ENCODE data around the gene CAPN9. TPM values are rescaled to one million over a fixed set of nuclear protein-coding genes. Genes with fewer than 3 reads are reported as not detected.

The CAPN9 gene
- total RNA-seq, 4 donors from 2014 or later, result not detected

GRCh38 chr1:230701434-230701833 lies 45.8 kb upstream of the CAPN9 start:
- no peak for DNase-seq
- H3K27me3 ChIP-seq, result no peaks in the 10 kb centered on the region
- 89 to 92% methylated on average over 12 to 17 of the region's 17 CpGs for WGBS, 2 donors
- intact Hi-C loops (cut with DNase I), result no loop called here
- no peak overlapping the region for H3K4me3 ChIP-seq (replicated peaks in 1 of 3)
- no peaks in the 10 kb centered on the region for H3K36me3 ChIP-seq
- no peaks in the 10 kb centered on the region for H3K9me3 ChIP-seq
- H3K4me1 ChIP-seq, result no peaks in the 10 kb centered on the region
- H3K27ac ChIP-seq, result no peak overlapping the region
- TF ChIP-seq POLR2A (IDR thresholded peaks at IDR 0.05), result no peak
- TF ChIP-seq CTCF (IDR thresholded peaks at IDR 0.05), result no peak

GRCh38 chr1:230701895-230702768 lies 45.1 kb upstream of the CAPN9 start:
- intact Hi-C loops (cut with DNase I), result no loop called here
- Histone ChIP-seq H3K27ac (no peak overlapping the region), H3K36me3 (no peaks in the 10 kb centered on the region), H3K4me1 (no peaks in the 10 kb centered on the region), H3K4me3 (replicated peaks in 1 of 3) (no peak overlapping the region), H3K9me3 (no peaks in the 10 kb centered on the region), H3K27me3 (no peaks in the 10 kb centered on the region)
- DNase-seq, result no peak
- no peak for TF ChIP-seq POLR2A (IDR thresholded peaks at IDR 0.05)
- no peak for TF ChIP-seq CTCF (IDR thresholded peaks at IDR 0.05)
- 90 to 93% methylated on average over 19 of the region's 19 CpGs for WGBS, 2 donors

GRCh38 chr1:230702934-230703678 lies 44.1 kb upstream of the CAPN9 start:
- H3K4me1 ChIP-seq, result no peaks in the 10 kb centered on the region
- WGBS, 2 donors, result 77 to 82% methylated on average over 10 of the region's 14 CpGs
- H3K27ac ChIP-seq, result no peak overlapping the region
- intact Hi-C loops (cut with DNase I), result no loop called here
- DNase-seq, result no peak
- no peak overlapping the region for H3K4me3 ChIP-seq (replicated peaks in 1 of 3)
- no peaks in the 10 kb centered on the region for H3K36me3 ChIP-seq
- H3K9me3 ChIP-seq, result no peaks in the 10 kb centered on the region
- H3K27me3 ChIP-seq, result no peaks in the 10 kb centered on the region
- TF ChIP-seq POLR2A (IDR thresholded peaks at IDR 0.05) (no peak), CTCF (IDR thresholded peaks at IDR 0.05) (no peak)

- Histone ChIP-seq H3K27ac (no peak overlapping the region), H3K9me3 (no peaks in the 10 kb centered on the region), H3K36me3 (no peaks in the 10 kb centered on the region), H3K4me1 (no peaks in the 10 kb centered on the region), H3K4me3 (replicated peaks in 1 of 3) (no peak overlapping the region), H3K27me3 (no peaks in the 10 kb centered on the region)
- TF ChIP-seq CTCF (IDR thresholded peaks at IDR 0.05), result no peak
- WGBS, 2 donors, result 90 to 98% methylated on average over 8 of the region's 8 CpGs
- intact Hi-C loops (cut with DNase I), result no loop called here
- no peak for DNase-seq
Observed at GRCh38 chr1:230703679-230704385, 43.4 kb upstream of the CAPN9 start.

Data from thyroid gland (tissue), 4 donors.